ENCODE measurements around the gene SELP. TPM values are rescaled to one million over a fixed set of nuclear protein-coding genes. Genes with fewer than 3 reads are reported as not detected.

SELP gene
- total RNA-seq, 1 experiment from 2014 or later: not detected

GRCh38 chr1:169585181-169585580 lies 44.7 kb downstream of the SELP start:
- POLR2A ChIA-PET (ENCODE audit: unreplicated experiment): no interaction called here

GRCh38 chr1:169584483-169585144 lies 45.3 kb downstream of the SELP start:
- H3K9me3 ChIP-seq (ENCODE audit: insufficient read depth, low read depth): no peaks in the 10 kb centered on the region; the same call in 1 of the 2 replicates
- H3K27ac ChIP-seq: no peak overlapping the region
- H3K36me3 ChIP-seq (ENCODE audit: low read depth): no peaks in the 10 kb centered on the region
- H3K4me3 ChIP-seq: no peak overlapping the region
- no peak overlapping the region for H3K4me2 ChIP-seq
- CTCF ChIA-PET: no interaction called here
- no peaks in the 10 kb centered on the region for H3K79me2 ChIP-seq (ENCODE audit: low read depth)
- POLR2A ChIA-PET (ENCODE audit: unreplicated experiment): no interaction called here
- TF ChIP-seq CTCF (conservative IDR thresholded peaks at IDR 0.05) (no peak), EZH2 (IDR thresholded peaks at IDR 0.05; ENCODE audit: low read depth) (no peak)
- H2AFZ ChIP-seq: no peak overlapping the region
- no peak for DNase-seq
- no peaks in the 10 kb centered on the region for H4K20me1 ChIP-seq (ENCODE audit: insufficient read depth)
- no peaks in the 10 kb centered on the region for H3F3A ChIP-seq (ENCODE audit: insufficient read depth, low read depth)
- H3K9me2 ChIP-seq (ENCODE audit: insufficient read depth): no peaks in the 10 kb centered on the region
- H3K27me3 ChIP-seq (ENCODE audit: insufficient read depth, low read depth): no peaks in the 10 kb centered on the region
- BruUV-seq (replicated peaks): no TSS peak
- intact Hi-C loops (cut with micrococcal nuclease; ENCODE audit: unreplicated experiment): no loop called here
- H3K4me1 ChIP-seq (replicated peaks; ENCODE audit: insufficient read depth): peaks cover 5% of the 10 kb centered on the region

More at GRCh38 chr1:169585181-169585580, 44.7 kb downstream of the SELP start:
- Histone ChIP-seq H3K27me3 (ENCODE audit: insufficient read depth, low read depth) (no peaks in the 10 kb centered on the region), H4K20me1 (ENCODE audit: insufficient read depth) (no peaks in the 10 kb centered on the region), H3K9me2 (ENCODE audit: insufficient read depth) (no peaks in the 10 kb centered on the region), H3K27ac (no peak overlapping the region), H3K36me3 (ENCODE audit: low read depth) (no peaks in the 10 kb centered on the region), H3K4me3 (no peak overlapping the region), H3K79me2 (ENCODE audit: low read depth) (no peaks in the 10 kb centered on the region), H3K4me2 (no peak overlapping the region), H2AFZ (no peak overlapping the region), H3K4me1 (replicated peaks; ENCODE audit: insufficient read depth) (peaks cover 5% of the 10 kb centered on the region), H3F3A (ENCODE audit: insufficient read depth, low read depth) (no peaks in the 10 kb centered on the region), H3K9me3 (ENCODE audit: insufficient read depth, low read depth) (no peaks in the 10 kb centered on the region; the same call in 1 of the 2 replicates)
- DNase-seq: no peak
- CTCF ChIA-PET: no interaction called here
- TF ChIP-seq EZH2 (IDR thresholded peaks at IDR 0.05; ENCODE audit: low read depth): no peak
- TF ChIP-seq CTCF (conservative IDR thresholded peaks at IDR 0.05): no peak
- intact Hi-C loops (cut with micrococcal nuclease; ENCODE audit: unreplicated experiment): no loop called here
- BruUV-seq (replicated peaks): no TSS peak

GRCh38 chr1:169577981-169578738 lies 51.8 kb downstream of the SELP start:
- no TSS peak for BruUV-seq (replicated peaks)
- no peaks in the 10 kb centered on the region for H3K4me1 ChIP-seq (replicated peaks; ENCODE audit: insufficient read depth)
- DNase-seq: no peak
- no peaks in the 10 kb centered on the region for H4K20me1 ChIP-seq (ENCODE audit: insufficient read depth)
- H3K36me3 ChIP-seq (ENCODE audit: low read depth): no peaks in the 10 kb centered on the region
- TF ChIP-seq EZH2 (IDR thresholded peaks at IDR 0.05; ENCODE audit: low read depth) (no peak), CTCF (conservative IDR thresholded peaks at IDR 0.05) (no peak)
- CTCF ChIA-PET: no interaction called here
- intact Hi-C loops (cut with micrococcal nuclease; ENCODE audit: unreplicated experiment): no loop called here
- H3K9me2 ChIP-seq (ENCODE audit: insufficient read depth): no peaks in the 10 kb centered on the region
- no peaks in the 10 kb centered on the region for H3K9me3 ChIP-seq (ENCODE audit: insufficient read depth, low read depth)
- H3K79me2 ChIP-seq (ENCODE audit: low read depth): no peaks in the 10 kb centered on the region
- POLR2A ChIA-PET (ENCODE audit: unreplicated experiment): no interaction called here
- H3K4me3 ChIP-seq: no peak overlapping the region
- H3K4me2 ChIP-seq: no peak overlapping the region
- H3F3A ChIP-seq (ENCODE audit: insufficient read depth, low read depth): no peaks in the 10 kb centered on the region
- no peak overlapping the region for H3K27ac ChIP-seq
- no peaks in the 10 kb centered on the region for H3K27me3 ChIP-seq (ENCODE audit: insufficient read depth, low read depth)
- H2AFZ ChIP-seq: no peak overlapping the region

Measured in PC-9 (cell line).